Suprapubic skin (tissue), 3 donors: ENCODE results near the gene PEAR1.

ENCODE experiments used
- CTCF ChIP-seq, 2 donors: fragments of 200-600 bp in 1 of 2; fragments of 450-650 bp in 1 of 2; sonication (generic) in 1 of 2; IDR thresholded peaks; one replicate each; pipeline ENCODE4 v1.5.1; 2016 to 2019; ENCODE audit warnings: antibody characterized with exemption in 2 of 2, mild to moderate bottlenecking in 1 of 2, moderate library complexity in 1 of 2
- POLR2A ChIP-seq, 2 donors: fragments of 450-650 bp; IDR thresholded peaks; one replicate each; pipeline ENCODE4 v1.6.1; 2017; ENCODE audit warnings: antibody characterized with exemption in 2 of 2, mild to moderate bottlenecking in 2 of 2, moderate library complexity in 2 of 2

- TF ChIP-seq CTCF (IDR thresholded peaks at IDR 0.05): no peak
- TF ChIP-seq POLR2A (IDR thresholded peaks at IDR 0.05): no peak
These were observed 35.0 kb upstream of the PEAR1 start for GRCh38 chr1:156858555-156858956.
